ENCODE data around the gene ERGIC1.

GRCh38 chr5:172791286-172791685 is 42.8 kb upstream of the ERGIC1 start:
- peak in 1 of 5 experiments; percentile 16 for TF ChIP-seq CTCF (IDR thresholded peaks at IDR 0.05 in 4 of 5, conservative IDR thresholded peaks at IDR 0.05 in 1 of 5)
- TF ChIP-seq POLR2A (IDR thresholded peaks at IDR 0.05) = peak; percentile 32 to 47
